Parathyroid adenoma (tissue), 2 donors: ENCODE results near the gene NEK6.

Experiments used
- H2AFZ ChIP-seq: fragments of 300-600 bp; sonication (generic); one replicate; pipeline ENCODE4 v1.7.0; 2017; ENCODE audit warnings: antibody characterized with exemption, mild to moderate bottlenecking
- H3K27ac ChIP-seq: fragments of 300-600 bp; sonication (generic); one replicate; pipeline ENCODE4 v1.7.0; 2017
- H3K27me3 ChIP-seq: fragments of 300-600 bp; sonication (generic); one replicate; pipeline ENCODE4 v1.7.0; 2017; ENCODE audit warnings: low read length; ENCODE audit not compliant: control insufficient read depth, insufficient read depth
- H3K36me3 ChIP-seq: fragments of 300-600 bp; sonication (generic); one replicate; pipeline ENCODE4 v1.7.0; 2017; ENCODE audit warnings: low read length; ENCODE audit not compliant: control insufficient read depth, insufficient read depth
- H3K4me1 ChIP-seq: fragments of 300-600 bp; sonication (generic); one replicate; pipeline ENCODE4 v1.7.0; 2017; ENCODE audit warnings: control low read depth
- H3K4me2 ChIP-seq: fragments of 300-600 bp; sonication (generic); one replicate; pipeline ENCODE4 v1.7.0; 2017; ENCODE audit warnings: low read length
- H3K4me3 ChIP-seq: fragments of 300-600 bp; sonication (generic); one replicate; pipeline ENCODE4 v1.7.0; 2017; ENCODE audit warnings: low read depth, low read length
- H3K79me2 ChIP-seq: fragments of 300-600 bp; sonication (generic); one replicate; pipeline ENCODE4 v1.7.0; 2017; ENCODE audit warnings: control low read depth
- H3K9ac ChIP-seq: fragments of 300-600 bp; sonication (generic); one replicate; pipeline ENCODE4 v1.7.0; 2017; ENCODE audit warnings: mild to moderate bottlenecking
- H3K9me3 ChIP-seq: fragments of 300-600 bp; sonication (generic); one replicate; pipeline ENCODE4 v1.7.0; 2017; ENCODE audit warnings: low read length; ENCODE audit not compliant: control insufficient read depth
- TF ChIP-seq, protein P1 (sequence below): fragments of 300-600 bp; sonication (generic); IDR thresholded peaks from one replicate; pipeline ENCODE4 v1.7.0; 2017; ENCODE audit warnings: antibody characterized with exemption, mild to moderate bottlenecking
- donor health status: primary hyperparathyroidism.

Gene NEK6

DNA sequence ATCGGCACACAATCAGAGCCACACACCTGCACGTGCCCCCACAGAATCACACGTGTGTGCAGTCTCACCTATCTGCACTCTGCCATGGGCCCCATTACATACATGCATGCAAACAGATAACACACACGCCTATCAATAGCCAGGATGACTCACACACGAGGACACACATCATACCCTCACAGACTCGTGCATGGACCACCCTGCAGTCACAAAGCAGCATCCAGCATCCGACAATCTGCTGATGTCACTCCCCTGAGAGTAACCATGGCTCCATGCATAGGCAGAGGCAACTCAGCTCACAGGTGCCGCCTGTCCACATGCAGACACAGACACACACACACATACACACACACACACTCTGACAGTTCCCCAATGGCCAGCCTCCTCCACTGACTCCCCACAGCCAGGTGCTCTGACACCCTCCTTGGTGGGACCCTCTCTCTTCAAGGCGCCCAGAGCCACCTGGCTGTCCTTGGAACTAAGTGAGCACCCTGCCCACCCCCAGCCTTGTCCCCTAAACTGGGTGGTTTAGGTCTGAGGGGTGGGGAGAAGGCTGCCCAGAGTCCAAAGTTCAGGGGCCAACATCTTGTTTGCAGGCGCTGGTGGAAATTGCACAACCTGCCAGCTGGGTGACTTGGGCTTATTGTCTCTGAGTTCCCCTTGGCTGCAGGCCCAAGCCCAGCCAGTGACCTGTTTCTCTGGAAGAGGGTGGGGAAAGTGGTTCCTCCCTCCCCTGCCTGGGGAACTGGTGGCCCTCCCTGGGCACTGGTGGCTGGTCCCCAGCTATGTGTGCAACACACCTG is 34.6 kb upstream of the NEK6 start:
- Histone ChIP-seq H3K9me3 (no peaks in the 10 kb centered on the region), H3K27ac (no peak overlapping the region), H3K4me1 (no peaks in the 10 kb centered on the region), H2AFZ (no peak overlapping the region), H3K9ac (no peak overlapping the region), H3K4me2 (no peak overlapping the region), H3K4me3 (no peak overlapping the region), H3K36me3 (no peaks in the 10 kb centered on the region), H3K79me2 (no peaks in the 10 kb centered on the region), H3K27me3 (no peaks in the 10 kb centered on the region)
- TF ChIP-seq, protein P1, sequence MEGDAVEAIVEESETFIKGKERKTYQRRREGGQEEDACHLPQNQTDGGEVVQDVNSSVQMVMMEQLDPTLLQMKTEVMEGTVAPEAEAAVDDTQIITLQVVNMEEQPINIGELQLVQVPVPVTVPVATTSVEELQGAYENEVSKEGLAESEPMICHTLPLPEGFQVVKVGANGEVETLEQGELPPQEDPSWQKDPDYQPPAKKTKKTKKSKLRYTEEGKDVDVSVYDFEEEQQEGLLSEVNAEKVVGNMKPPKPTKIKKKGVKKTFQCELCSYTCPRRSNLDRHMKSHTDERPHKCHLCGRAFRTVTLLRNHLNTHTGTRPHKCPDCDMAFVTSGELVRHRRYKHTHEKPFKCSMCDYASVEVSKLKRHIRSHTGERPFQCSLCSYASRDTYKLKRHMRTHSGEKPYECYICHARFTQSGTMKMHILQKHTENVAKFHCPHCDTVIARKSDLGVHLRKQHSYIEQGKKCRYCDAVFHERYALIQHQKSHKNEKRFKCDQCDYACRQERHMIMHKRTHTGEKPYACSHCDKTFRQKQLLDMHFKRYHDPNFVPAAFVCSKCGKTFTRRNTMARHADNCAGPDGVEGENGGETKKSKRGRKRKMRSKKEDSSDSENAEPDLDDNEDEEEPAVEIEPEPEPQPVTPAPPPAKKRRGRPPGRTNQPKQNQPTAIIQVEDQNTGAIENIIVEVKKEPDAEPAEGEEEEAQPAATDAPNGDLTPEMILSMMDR, result no peak

DNA sequence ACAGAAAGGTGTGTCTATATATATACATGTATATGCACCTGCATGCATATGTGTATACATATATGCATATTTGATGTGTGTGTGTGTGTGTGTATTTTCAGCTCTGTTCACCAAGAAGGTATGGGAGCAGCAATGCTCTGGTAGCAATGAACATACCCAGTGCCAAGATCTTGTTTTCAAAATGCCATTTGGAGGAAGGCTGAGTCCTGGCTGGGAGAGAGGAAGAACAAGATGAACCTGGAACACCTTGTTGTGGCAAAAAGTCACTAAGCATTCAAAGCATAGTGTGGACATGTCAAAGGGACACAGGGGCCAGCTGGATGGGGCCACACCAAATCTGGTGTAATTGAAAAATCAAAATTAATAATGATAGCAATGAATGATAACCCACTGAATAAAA is 31.8 kb upstream of the NEK6 start:
- Histone ChIP-seq H3K79me2 (no peaks in the 10 kb centered on the region), H3K36me3 (no peaks in the 10 kb centered on the region), H3K4me3 (no peak overlapping the region), H3K9ac (no peak overlapping the region), H3K9me3 (no peaks in the 10 kb centered on the region), H2AFZ (no peak overlapping the region), H3K4me1 (no peaks in the 10 kb centered on the region), H3K4me2 (no peak overlapping the region), H3K27me3 (no peaks in the 10 kb centered on the region), H3K27ac (no peak overlapping the region)
- TF ChIP-seq, protein P1, result no peak

GRCh38 chr9:124228516-124228915 is 29.2 kb upstream of the NEK6 start:
- Histone ChIP-seq H3K27me3 (no peaks in the 10 kb centered on the region), H3K4me2 (no peak overlapping the region), H3K9me3 (no peaks in the 10 kb centered on the region), H3K36me3 (no peaks in the 10 kb centered on the region), H3K79me2 (no peaks in the 10 kb centered on the region), H3K27ac (no peak overlapping the region), H3K9ac (no peak overlapping the region), H3K4me3 (no peak overlapping the region), H3K4me1 (no peaks in the 10 kb centered on the region), H2AFZ (no peak overlapping the region)
- TF ChIP-seq, protein P1, result no peak

DNA sequence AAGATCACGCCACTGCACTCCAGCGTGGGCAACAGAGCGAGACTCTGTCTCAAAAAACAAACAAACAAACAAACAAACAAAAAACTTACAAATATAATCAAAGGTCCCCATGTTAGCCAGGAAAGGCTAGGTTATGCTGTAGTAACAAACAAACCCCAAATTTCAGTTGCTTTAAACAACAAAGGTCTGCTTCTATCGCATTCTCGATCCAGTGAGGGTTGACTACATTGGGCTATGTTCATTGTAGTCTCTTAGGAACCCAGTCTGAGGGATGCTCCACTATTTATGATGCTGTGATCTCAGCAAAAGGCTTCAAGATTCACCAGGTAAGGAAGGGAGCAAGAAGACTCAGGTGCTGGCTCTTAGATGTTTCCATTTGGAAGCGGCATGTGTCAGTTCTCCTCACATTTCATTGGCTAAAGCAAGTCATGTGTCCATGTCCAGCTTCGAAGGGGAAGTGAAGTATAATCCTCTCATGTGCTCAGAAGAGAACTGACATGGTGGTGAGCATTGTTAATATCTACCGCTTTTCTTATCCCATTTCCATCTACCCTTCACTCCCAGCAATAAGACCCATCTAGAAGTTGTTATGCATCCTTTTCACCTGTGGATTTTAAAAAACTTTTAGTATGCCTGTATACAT is 26.5 kb upstream of the NEK6 start:
- Histone ChIP-seq H2AFZ (no peak overlapping the region), H3K79me2 (no peaks in the 10 kb centered on the region), H3K4me2 (no peak overlapping the region), H3K9ac (no peak overlapping the region), H3K9me3 (no peaks in the 10 kb centered on the region), H3K4me1 (no peaks in the 10 kb centered on the region), H3K27ac (no peak overlapping the region), H3K4me3 (no peak overlapping the region), H3K36me3 (no peaks in the 10 kb centered on the region), H3K27me3 (no peaks in the 10 kb centered on the region)
- TF ChIP-seq, protein P1, result no peak
